NCI-H1417 (cell line): ENCODE measurements around the gene MBNL3.

Experiments
- DNase-seq, 3 experiments: peaks; one replicate each; lab custom pipeline; 2025; lab: John Stamatoyannopoulos, UW

MBNL3 gene, protein sequence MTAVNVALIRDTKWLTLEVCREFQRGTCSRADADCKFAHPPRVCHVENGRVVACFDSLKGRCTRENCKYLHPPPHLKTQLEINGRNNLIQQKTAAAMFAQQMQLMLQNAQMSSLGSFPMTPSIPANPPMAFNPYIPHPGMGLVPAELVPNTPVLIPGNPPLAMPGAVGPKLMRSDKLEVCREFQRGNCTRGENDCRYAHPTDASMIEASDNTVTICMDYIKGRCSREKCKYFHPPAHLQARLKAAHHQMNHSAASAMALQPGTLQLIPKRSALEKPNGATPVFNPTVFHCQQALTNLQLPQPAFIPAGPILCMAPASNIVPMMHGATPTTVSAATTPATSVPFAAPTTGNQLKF

DNA sequence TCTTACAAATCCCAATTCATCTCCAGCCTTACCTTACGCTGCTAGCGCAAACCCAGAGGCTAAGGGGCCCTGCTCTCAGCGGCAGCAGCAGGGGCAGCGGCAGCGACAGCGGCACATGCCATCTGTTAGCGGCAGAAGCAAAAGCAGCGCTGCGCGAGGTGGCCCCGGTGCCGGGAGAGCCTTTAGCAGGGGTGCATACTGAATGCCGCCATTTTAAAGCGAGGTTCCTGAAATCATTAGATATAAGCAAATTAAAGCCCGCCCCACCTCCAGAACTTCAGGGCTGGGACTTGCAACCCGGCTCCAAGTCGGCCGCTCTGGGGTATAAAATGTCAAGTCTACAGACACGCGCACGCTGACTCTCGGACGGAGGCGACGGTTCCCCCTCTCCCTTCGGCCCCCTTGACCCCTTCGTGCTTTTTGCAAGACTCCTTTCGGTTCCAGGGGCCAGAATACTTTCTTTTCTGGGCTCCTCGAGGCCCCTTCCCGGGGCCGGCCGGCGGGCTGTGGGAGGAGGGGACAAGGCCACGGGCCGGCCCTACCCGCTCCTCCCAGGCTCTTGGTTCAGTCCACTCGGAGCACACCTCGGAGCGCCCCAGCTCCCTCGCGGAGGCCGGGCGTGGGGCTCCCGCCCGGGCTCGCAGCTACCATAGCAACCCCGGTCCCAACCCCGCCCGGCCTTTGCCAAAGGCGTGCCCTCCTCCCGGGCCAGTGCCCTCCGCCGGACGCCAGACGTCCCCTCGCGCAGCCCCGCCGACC, at the start of gene MBNL3:
Gene MBNL3, minus strand, starts transcription at position 220 of the 759 bp plus-strand sequence. CDS start 49,427 bp downstream, outside the sequence.
- peak; percentile 57 to 87 (median 86) for DNase-seq

DNA sequence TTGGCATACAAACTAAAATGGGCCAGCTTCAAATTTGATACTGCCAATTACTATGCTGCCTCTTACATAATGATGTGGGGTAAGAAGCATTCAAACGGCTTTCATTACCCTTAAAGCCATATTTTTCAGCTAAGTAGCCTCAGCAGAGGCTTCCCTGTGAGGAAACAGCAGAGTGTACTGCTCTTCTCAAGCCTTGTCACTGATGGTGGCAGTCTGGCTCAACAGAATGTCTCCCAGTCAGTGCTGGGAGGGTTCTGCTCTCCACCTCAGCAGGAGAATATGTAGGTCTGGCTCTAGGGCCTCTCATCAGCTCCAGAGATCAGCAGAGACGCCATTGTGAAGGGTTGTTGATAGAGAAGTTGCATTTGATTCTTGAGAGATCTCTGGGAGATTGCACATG, 44.6 kb upstream of the MBNL3 start:
- DNase-seq = no peak

DNA sequence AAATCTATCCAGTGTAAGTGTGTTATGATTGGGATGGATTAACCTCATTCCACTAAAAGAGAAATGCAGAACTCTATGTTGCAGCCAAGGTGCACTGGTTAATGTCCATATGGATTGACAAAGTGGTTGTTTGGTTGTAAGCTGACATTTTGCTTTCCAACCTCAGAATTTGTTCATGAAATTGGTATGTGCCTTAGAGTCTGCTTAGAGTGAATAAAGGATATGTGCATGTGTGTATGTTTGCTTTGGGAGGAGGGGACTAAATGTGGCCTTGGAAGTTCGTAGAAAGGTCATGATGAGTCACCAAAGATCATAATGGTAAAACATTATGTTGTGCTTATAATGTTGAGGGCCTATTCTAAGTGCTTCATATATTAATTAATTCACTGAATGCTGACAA, 44.1 kb upstream of the MBNL3 start:
- DNase-seq = no peak

DNA sequence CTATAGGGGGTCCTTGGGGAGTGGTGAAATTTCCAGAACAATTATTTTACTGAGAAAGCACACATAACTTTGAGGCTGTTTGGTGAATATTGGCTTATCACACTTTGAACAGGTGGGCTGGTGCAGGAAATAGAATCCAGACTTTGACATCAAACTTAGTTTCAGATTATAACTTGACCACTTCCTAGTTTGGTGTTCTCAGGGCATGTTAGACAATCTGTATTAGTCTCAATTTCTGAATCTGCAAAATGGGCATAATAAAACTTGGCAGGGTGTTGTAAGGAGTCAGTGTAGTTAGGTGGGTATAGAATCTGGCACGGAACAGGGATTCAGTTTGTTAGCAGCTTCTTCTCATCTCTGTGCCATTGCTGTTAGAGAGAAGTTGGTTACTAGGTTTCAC, 43.3 kb upstream of the MBNL3 start:
- DNase-seq = no peak

DNA sequence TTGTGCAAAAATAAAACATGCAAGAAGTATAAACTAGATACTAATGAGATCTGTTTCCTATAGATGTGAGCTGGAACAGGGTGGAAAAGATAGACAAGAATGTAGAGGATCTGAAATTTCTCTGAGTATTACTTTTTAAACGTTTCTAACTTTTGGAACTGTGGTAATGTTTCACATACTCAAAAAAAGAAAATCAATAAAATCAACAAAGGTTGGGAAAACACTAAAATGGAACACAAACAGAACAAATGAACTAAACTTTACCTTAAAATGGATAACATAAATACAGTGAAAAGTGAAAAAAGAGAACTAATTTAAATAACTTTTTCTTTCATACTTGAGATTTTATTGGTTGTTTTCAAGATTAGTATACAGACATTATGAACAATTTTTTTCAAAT, 32.0 kb upstream of the MBNL3 start:
- DNase-seq = no peak

DNA sequence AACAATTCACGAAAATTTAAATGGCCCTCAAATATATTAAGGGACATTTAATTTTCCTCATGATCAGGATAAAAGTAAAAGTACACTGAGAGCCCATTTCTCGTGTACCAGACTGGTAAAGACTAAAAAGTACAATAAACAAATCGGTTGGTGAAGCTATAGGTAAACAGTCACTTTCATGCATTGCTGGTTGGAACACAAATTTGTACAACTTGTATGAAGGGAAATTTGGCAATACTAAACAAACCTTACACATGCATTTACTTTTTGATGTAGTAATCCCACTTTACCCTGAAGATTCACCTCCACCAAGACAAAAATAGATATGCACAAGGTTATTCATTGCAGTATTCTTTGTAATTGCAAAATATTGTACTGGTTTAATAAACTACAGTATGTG, 31.4 kb upstream of the MBNL3 start:
- no peak for DNase-seq

DNA sequence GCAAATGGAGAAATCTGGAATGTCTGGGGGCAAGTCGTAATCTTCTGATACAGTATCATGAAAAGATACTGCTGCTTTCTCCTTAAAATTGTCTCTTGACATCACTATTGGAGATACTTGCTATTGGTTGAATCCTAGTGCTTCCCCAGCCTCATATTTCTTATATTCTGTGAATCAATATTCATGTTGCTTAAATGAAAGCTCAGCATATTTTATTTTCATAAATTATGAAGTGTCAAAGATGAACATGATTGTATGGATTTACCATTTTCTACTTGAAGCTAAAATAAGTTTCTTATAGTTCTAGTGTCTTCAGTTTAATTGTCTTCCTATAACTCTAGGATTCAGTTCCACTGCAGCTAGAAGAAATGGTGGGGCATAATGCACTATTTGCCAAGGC, 29.6 kb upstream of the MBNL3 start:
- DNase-seq = no peak

DNA sequence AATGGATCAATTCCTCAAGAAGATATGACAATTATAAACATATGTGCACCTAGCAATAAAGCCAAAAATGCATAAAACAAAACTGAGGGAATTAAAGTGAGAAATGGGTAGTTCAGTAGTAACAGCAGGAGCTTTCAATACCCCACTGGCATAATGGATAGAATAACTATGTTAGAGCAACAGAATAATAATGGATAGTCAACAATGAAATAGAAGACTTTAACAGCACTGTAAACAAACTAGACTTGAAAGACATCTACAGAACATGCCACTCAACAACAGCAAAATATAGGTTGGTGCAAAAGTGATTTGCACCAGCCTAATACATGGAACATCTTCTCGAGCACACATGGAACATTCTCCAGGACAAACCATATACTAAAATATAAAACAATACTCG, 20.0 kb upstream of the MBNL3 start:
- peak in 1 of 3 experiments; percentile 59 for DNase-seq

DNA sequence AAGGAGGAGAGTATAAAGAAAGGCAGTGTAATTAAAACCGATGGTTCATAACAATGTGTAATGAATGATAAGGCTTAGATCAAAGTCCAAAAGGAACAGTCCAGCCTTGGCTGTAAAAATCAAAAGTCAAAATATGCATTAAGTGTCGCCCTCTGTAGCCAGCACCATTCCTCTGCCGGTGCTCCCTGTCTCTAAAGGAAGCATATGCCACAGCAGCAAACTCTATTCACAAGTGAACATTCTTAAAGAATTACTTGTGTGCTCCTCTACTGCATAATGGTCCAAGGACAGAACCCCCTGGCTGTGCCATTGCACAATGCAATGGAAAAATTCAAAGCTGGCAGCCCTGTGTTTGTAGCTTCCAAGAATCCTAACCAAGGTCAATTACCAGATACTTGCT, 16.3 kb upstream of the MBNL3 start:
- no peak for DNase-seq

DNA sequence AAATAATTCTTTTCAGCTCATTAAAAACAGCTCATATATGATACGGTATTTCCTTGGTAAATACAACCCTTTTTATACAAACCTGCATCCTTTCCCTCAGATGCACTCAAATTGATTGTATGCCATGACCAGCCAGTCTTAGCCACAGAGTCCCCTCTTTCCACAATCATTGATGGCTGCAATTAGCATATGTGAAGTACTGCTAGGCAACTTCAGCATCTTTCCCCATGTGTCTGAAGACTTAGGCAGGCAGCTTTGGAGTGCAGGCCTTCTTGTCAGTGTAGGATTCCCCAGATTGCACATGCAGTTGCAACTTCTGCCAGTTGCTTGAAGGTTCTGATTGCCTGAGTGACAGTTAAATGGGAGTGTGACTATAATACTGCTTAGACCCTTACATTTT, 15.6 kb upstream of the MBNL3 start:
- DNase-seq = peak in 1 of 3 experiments; percentile 10

DNA sequence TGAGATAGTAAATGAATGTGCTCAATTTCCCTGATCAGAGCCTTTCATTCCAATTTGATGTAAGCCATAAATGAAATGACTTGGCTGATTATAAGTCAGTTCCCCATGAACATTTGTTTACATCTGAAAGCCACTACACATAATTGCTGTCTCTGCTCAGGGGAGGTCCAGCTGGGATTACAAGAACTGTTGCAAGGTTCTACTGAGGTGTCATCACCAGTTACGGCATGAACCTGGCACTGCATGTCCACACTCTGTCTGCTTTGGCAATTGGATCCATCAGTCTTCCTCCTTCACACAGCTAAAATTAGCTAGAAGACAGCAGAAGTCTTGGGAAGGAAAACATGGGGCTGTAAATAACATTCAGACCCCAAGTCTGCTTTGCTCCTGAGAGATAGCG, 12.8 kb upstream of the MBNL3 start:
- peak in 1 of 3 experiments; percentile 48 for DNase-seq

DNA sequence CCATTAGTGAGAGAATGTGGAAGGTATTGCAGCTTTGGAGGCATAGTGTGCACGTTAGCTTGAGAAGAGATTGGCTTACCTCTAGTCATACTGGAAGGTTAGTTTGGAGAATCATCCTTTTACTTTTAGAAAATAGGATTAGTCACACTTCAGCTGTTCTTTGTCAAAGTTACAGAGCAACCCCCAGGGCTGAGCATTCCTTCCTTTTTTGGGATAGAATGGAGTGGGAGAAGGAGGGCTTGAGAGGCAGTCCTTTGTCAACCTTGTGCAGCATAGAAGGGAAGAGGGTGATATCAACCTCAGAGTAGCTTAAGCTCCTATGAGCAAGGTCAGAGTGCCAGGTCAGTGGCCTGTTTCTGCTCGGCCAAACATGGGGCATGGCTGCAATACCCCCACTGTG, 8.6 kb upstream of the MBNL3 start:
- DNase-seq = no peak

DNA sequence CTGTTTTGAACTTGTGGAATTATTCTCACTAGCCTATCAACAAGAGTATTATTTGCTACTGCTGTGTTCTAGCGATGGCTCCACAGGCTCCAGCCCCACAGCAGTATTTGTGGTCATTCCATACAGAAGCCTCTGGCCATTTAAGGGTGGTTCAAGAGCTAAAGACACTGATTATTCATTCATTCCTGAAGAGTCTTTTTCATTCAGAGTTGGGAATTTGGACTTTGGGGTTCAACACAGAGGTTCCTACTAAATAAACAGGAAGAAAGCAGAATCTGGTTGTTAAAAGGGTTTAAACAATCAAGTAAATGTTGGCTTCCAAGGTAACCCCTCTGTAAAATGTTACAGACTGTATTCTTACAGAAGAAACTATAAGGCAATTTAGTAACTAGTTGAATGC, 4.3 kb upstream of the MBNL3 start:
- no peak for DNase-seq

DNA sequence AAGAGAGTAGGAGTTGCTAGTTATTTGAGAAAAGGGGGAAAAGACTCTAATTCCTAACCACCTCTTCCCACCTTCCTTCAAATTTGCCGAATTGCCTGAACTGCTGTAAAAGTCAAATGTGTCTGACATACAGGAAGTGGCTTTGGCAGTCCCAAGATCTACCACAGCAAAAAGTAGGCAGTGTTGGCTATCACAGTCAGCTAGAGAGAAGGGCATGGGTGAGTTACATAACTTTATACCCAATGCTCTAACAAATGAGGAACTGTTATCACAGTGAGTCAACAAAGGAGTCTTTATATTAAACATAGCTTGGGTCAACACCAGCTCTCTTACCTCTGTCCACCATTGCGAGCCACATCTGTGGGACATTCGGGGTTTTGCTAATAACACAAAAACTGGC, 2.4 kb upstream of the MBNL3 start:
- DNase-seq = peak in 1 of 3 experiments; percentile 54

DNA sequence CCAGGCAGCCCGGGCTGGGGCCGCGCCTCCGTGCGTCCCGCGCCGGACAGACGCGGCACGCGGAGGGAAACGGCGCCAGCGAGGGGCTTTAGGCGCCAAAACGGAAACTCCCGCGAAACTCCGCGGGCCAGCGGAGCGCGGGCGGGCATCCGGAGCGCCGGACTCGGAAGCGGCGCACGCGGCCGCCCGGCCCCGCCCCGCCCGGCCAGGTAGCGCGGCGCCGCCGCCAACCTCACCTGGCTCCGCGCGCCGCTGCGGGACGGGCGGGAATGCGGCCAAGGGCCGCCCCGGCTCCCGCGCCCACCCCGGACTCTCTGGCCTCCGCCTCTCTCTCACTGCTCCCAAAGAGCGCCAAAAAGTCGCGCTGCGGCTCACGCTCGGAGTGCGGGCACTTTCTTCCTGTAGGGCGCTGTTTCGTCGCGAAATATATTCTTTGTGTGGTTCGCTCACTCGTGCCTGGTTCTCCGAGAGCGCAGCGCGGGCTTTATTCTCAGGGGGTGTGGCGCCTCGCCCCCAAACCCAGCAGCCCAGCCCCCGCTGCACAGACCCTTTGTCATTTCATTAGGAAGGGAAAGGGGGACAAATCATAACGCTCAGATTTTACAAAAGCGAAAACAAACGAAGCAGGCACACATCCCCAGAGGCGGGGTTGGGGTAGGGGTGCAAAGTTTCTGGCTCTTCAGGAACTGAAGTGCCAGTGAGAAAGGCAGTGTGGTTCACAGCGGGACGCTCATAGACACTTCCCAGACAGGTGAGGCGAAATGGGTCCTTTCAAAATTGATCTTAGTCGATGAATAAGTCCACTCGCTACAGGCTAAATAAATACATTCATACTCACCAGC, 961 bp upstream of the MBNL3 start:
- DNase-seq = peak; percentile 29 to 87 (median 87)

DNA sequence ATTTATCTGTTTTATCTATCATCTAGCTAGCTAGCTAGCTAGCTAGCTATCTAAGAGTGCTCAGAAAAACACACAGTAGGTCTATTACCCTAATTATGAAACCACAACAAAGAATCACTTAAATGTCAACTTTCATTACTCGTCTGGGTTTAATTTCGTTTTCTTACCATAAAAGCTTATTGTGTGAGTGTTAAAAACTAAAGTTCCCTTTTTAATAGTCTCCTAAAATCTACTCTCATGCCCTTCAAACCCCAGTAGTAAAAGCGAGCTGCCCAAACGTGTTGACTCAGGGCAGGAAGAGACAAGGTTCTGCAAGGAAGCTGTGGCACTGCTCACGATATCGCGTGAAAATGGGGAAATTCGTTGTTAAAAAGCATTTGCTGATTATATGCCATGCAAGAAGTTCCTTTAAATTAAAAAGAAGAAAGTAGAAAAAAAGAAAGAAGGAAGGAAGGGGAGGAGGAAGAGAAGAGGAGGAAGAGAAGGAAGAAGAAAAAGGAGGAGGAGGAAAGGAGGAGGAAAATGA, 595 bp downstream of the MBNL3 start:
- DNase-seq = peak in 2 of 3 experiments; percentile 28 to 69

DNA sequence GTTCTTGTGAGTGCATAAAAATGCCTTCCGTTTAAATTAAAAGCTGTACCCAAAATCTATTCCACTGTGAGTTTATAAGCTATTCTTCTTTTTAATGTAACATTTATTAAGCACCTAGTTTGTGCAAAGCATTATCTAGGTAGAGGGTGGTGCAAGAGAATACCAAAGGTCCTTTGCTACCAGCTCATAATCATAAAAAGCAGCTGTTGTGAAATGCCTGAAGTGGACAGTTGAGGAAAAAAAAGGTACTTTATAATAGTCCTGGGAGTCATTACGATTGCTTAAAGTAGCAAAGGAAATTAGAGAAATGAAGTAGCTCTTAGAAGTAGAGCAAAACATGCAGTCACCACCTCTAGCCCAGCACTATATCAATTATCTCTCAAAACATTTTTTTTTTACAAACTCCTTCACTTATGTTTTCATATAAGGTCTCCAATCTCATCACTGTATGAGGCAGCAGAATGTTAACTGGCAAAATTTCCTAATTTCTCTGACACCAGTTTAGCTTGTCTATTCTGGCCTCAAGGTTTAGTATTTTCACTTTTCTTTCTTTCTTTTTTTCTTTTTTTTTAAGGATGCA, 2.1 kb downstream of the MBNL3 start:
- DNase-seq = no peak

DNA sequence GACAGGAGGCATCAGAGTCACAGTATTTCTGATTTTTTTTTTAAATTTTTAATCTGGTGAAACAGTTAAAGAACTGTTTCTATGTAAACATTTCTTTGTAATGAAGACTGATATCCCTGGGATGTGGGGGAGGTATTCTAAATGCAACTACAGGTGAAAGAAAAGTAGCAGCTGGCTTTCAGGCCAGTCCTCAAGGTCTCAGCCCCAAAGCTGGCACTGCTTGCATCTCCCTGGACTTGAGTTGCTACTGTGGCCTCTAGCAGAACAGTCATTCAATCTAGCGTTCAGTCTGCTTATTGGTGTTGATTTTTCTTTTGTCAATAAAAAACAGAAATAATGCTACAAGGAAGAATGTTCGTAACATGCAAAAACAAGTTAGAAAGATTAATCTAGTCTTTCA, 4.9 kb downstream of the MBNL3 start:
- peak in 1 of 3 experiments; percentile 48 for DNase-seq

DNA sequence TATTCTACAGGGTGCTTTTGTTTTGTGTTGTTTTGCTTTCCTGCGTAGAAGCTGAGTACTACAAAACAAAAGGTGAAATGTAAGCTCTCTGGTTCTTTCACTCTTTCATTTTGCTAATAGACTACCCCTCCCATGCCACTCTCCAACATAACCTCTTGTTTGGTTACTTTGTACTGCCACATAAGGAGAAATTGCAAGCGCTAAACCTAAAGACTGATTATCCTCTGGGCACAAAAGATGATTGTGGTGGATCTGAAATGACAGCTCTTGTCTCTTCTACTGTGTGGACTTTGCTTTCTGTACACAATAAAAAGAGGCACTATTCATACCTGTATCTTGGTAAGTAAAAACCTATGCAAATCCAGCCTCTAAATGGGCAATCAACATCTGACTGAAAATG, 5.3 kb downstream of the MBNL3 start:
- DNase-seq = peak in 1 of 3 experiments; percentile 50

DNA sequence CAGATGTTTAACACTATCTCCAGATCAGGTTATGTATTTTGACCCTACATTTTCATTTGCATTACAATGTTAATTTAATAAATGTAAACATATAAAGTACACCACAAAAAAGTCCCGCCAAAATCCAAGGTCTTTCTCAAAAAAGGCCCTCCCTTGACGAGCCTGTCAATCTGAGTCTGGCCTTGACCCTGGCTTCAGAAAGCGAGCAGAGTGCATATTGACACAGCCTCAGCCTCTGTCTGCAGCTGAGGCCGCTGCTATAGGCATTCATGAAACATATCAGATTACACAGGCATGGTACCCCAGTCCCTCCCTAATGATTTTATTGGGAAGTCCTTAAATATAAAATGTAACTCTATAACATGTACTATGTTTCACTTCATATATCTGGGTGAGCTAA, 6.2 kb downstream of the MBNL3 start:
- DNase-seq = peak in 1 of 3 experiments; percentile 38

DNA sequence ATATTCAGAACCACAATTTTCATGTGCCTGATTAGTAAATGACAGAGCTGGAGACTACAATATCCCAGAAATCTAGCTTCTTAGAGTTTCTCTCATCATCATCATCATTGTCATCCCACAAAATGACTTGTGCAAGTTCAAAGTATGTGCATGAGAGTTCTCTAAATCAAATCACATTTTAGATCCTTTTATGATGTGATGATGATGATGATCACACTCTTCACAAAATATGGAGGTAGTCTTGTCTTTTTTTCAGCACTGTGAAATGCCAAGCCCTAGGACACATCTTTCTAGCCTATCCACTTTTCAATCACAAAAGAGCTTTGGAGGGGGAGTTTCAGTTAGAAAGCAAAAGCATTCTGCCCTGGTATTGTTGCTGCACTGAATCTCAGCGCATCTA, 7.4 kb downstream of the MBNL3 start:
- no peak for DNase-seq
